Measurements from ENCODE around the gene TTYH2. TPM values are rescaled to one million over a fixed set of nuclear protein-coding genes. Genes with fewer than 3 reads are reported as not detected.

The TTYH2 gene
- total and polyA plus RNA-seq, 2 experiments from 2014 or later, result 1.4 to 3.9 TPM

GRCh38 chr17:74215342-74215727 is 2.0 kb downstream of the TTYH2 start:
- no peak overlapping the region for H3K27ac Mint-ChIP-seq
- peaks cover 54% of the 10 kb centered on the region for H3K27me3 Mint-ChIP-seq (ENCODE audit: insufficient read depth, low read depth, poor library complexity)

DNA sequence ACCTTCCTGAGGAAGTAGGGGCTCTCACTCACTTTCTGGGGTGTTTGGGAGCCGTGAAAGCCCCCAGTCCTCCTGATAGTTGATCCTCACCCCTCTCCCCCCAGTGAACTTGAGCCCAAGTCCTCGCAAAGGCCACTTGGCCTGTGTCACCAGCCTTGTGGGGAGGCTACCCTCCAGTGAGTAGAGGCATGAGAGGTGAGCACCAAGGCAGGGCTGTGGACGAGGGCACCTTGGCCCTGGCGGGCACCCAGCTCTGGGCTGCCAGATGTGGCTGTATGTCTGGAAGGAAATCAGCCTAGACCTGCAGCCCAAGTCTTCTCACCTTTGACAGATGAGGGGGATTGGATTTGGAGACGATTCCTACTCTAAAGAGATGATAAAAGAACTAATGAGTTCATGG is 3.1 kb downstream of the TTYH2 start:
- peaks cover under 1% of the 10 kb centered on the region; the same call in 1 of the 2 replicates for H3F3A ChIP-seq (replicated peaks; ENCODE audit: low read depth)
- no peaks in the 10 kb centered on the region for H3K9me3 Mint-ChIP-seq
- H2AFZ ChIP-seq, result no peak overlapping the region
- H3K79me2 ChIP-seq (replicated peaks; ENCODE audit: insufficient read depth), result no peaks in the 10 kb centered on the region
- DNase-seq (ENCODE audit: low spot score) (no peak), ATAC-seq (no peak)
- H3K4me2 ChIP-seq, result no peak overlapping the region
- H3K27me3 Mint-ChIP-seq (ENCODE audit: insufficient read depth, low read depth, poor library complexity), result peaks cover 44% of the 10 kb centered on the region
- no peaks in the 10 kb centered on the region for H4K20me1 ChIP-seq (replicated peaks; ENCODE audit: insufficient read depth)
- H3K36me3 ChIP-seq (ENCODE audit: insufficient read depth), result no peaks in the 10 kb centered on the region
- no peaks in the 10 kb centered on the region for H3K9me2 ChIP-seq (ENCODE audit: insufficient read depth)
- H3K4me3 Mint-ChIP-seq, result no peak overlapping the region
- H3K4me3 ChIP-seq, result no peak overlapping the region
- H3K27ac ChIP-seq (ENCODE audit: low read depth), result no peak overlapping the region
- peaks cover 5% of the 10 kb centered on the region for H3K4me1 ChIP-seq (ENCODE audit: insufficient read depth)
- H3K27me3 ChIP-seq (ENCODE audit: insufficient read depth), result peaks cover 26% of the 10 kb centered on the region
- H3K27ac Mint-ChIP-seq, result no peak overlapping the region
- no peaks in the 10 kb centered on the region for H3K36me3 Mint-ChIP-seq (ENCODE audit: low read depth)
- peaks cover 19% of the 10 kb centered on the region for H3K4me1 Mint-ChIP-seq
- TF ChIP-seq EZH2 (IDR thresholded peaks at IDR 0.05; ENCODE audit: low read depth, unreplicated experiment) (no peak), STAT1 (IDR thresholded peaks at IDR 0.05; ENCODE audit: unreplicated experiment) (no peak), ZNF331 (CRISPR knock-in tag; IDR thresholded peaks at IDR 0.05; ENCODE audit: low read depth) (no peak), ETS1 (IDR thresholded peaks at IDR 0.05) (no peak), ZNF114 (CRISPR knock-in tag; IDR thresholded peaks at IDR 0.05) (no peak), POLR2AphosphoS5 (IDR thresholded peaks at IDR 0.05; ENCODE audit: low read depth) (no peak), JUNB (IDR thresholded peaks at IDR 0.05; ENCODE audit: unreplicated experiment) (no peak), CREB1 (CRISPR knock-in tag; IDR thresholded peaks at IDR 0.05; ENCODE audit: low read depth) (no peak), EZH2phosphoT487 (IDR thresholded peaks at IDR 0.05; ENCODE audit: unreplicated experiment) (no peak)
- TF ChIP-seq, protein P1, sequence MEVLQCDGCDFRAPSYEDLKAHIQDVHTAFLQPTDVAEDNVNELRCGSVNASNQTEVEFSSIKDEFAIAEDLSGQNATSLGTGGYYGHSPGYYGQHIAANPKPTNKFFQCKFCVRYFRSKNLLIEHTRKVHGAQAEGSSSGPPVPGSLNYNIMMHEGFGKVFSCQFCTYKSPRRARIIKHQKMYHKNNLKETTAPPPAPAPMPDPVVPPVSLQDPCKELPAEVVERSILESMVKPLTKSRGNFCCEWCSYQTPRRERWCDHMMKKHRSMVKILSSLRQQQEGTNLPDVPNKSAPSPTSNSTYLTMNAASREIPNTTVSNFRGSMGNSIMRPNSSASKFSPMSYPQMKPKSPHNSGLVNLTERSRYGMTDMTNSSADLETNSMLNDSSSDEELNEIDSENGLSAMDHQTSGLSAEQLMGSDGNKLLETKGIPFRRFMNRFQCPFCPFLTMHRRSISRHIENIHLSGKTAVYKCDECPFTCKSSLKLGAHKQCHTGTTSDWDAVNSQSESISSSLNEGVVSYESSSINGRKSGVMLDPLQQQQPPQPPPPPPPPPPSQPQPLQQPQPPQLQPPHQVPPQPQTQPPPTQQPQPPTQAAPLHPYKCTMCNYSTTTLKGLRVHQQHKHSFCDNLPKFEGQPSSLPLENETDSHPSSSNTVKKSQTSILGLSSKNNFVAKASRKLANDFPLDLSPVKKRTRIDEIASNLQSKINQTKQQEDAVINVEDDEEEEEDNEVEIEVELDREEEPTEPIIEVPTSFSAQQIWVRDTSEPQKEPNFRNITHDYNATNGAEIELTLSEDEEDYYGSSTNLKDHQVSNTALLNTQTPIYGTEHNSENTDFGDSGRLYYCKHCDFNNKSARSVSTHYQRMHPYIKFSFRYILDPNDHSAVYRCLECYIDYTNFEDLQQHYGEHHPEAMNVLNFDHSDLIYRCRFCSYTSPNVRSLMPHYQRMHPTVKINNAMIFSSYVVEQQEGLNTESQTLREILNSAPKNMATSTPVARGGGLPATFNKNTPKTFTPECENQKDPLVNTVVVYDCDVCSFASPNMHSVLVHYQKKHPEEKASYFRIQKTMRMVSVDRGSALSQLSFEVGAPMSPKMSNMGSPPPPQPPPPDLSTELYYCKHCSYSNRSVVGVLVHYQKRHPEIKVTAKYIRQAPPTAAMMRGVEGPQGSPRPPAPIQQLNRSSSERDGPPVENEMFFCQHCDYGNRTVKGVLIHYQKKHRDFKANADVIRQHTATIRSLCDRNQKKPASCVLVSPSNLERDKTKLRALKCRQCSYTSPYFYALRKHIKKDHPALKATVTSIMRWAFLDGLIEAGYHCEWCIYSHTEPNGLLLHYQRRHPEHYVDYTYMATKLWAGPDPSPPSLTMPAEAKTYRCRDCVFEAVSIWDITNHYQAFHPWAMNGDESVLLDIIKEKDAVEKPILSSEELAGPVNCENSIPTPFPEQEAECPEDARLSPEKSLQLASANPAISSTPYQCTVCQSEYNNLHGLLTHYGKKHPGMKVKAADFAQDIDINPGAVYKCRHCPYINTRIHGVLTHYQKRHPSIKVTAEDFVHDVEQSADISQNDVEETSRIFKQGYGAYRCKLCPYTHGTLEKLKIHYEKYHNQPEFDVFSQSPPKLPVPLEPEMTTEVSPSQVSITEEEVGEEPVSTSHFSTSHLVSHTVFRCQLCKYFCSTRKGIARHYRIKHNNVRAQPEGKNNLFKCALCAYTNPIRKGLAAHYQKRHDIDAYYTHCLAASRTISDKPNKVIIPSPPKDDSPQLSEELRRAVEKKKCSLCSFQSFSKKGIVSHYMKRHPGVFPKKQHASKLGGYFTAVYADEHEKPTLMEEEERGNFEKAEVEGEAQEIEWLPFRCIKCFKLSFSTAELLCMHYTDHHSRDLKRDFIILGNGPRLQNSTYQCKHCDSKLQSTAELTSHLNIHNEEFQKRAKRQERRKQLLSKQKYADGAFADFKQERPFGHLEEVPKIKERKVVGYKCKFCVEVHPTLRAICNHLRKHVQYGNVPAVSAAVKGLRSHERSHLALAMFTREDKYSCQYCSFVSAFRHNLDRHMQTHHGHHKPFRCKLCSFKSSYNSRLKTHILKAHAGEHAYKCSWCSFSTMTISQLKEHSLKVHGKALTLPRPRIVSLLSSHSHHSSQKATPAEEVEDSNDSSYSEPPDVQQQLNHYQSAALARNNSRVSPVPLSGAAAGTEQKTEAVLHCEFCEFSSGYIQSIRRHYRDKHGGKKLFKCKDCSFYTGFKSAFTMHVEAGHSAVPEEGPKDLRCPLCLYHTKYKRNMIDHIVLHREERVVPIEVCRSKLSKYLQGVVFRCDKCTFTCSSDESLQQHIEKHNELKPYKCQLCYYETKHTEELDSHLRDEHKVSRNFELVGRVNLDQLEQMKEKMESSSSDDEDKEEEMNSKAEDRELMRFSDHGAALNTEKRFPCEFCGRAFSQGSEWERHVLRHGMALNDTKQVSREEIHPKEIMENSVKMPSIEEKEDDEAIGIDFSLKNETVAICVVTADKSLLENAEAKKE (CRISPR knock-in tag; IDR thresholded peaks at IDR 0.05), result no peak
- TF ChIP-seq, protein P2, sequence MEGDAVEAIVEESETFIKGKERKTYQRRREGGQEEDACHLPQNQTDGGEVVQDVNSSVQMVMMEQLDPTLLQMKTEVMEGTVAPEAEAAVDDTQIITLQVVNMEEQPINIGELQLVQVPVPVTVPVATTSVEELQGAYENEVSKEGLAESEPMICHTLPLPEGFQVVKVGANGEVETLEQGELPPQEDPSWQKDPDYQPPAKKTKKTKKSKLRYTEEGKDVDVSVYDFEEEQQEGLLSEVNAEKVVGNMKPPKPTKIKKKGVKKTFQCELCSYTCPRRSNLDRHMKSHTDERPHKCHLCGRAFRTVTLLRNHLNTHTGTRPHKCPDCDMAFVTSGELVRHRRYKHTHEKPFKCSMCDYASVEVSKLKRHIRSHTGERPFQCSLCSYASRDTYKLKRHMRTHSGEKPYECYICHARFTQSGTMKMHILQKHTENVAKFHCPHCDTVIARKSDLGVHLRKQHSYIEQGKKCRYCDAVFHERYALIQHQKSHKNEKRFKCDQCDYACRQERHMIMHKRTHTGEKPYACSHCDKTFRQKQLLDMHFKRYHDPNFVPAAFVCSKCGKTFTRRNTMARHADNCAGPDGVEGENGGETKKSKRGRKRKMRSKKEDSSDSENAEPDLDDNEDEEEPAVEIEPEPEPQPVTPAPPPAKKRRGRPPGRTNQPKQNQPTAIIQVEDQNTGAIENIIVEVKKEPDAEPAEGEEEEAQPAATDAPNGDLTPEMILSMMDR (conservative IDR thresholded peaks at IDR 0.05; ENCODE audit: low read depth in 2 of 2), result no peak

More at GRCh38 chr17:74215342-74215727, 2.0 kb downstream of the TTYH2 start:
- Histone ChIP-seq H3F3A (replicated peaks; ENCODE audit: low read depth) (peaks cover 10% of the 10 kb centered on the region; the same call in 1 of the 2 replicates), H3K9me2 (ENCODE audit: insufficient read depth) (no peaks in the 10 kb centered on the region), H3K4me1 (ENCODE audit: insufficient read depth) (peaks cover 15% of the 10 kb centered on the region), H2AFZ (no peak overlapping the region), H3K36me3 (ENCODE audit: insufficient read depth) (no peaks in the 10 kb centered on the region), H3K4me2 (no peak overlapping the region), H4K20me1 (replicated peaks; ENCODE audit: insufficient read depth) (no peaks in the 10 kb centered on the region), H3K27me3 (ENCODE audit: insufficient read depth) (peaks cover 26% of the 10 kb centered on the region), H3K27ac (ENCODE audit: low read depth) (no peak overlapping the region), H3K4me3 (no peak overlapping the region), H3K79me2 (replicated peaks; ENCODE audit: insufficient read depth) (no peaks in the 10 kb centered on the region)
- DNase-seq (ENCODE audit: low spot score) (no peak), ATAC-seq (no peak)
- Mint-ChIP-seq H3K9me3 (no peaks in the 10 kb centered on the region; the same call in 2 of the 3 replicates), H3K4me1 (peaks cover 30% of the 10 kb centered on the region), H3K4me3 (no peak overlapping the region), H3K36me3 (ENCODE audit: low read depth) (peaks cover 4% of the 10 kb centered on the region; the same call in 2 of the 3 replicates)
- TF ChIP-seq ZNF114 (CRISPR knock-in tag; IDR thresholded peaks at IDR 0.05), result no peak
- TF ChIP-seq POLR2AphosphoS5 (IDR thresholded peaks at IDR 0.05; ENCODE audit: low read depth), result no peak
- no peak for TF ChIP-seq JUNB (IDR thresholded peaks at IDR 0.05; ENCODE audit: unreplicated experiment)
- TF ChIP-seq EZH2phosphoT487 (IDR thresholded peaks at IDR 0.05; ENCODE audit: unreplicated experiment), result no peak
